Mesenteric fat pad (tissue), 1 donor: ENCODE results near the gene CAPZB. TPM values are rescaled to one million over a fixed set of nuclear protein-coding genes. Genes with fewer than 3 reads are reported as not detected.
"Not testable (repeated sequence)": the region's sequence is repeated elsewhere in the genome, so short reads cannot be mapped to it uniquely, and the experiment has no call there.

Experiments used
- DNase-seq: peaks from one replicate; pipeline ENCODE4 v3.0.0-alpha.2; 2020; ENCODE audit warnings: low spot score
- long read RNA-seq: library from polyadenylated mRNA; unstranded; transcript quantifications from one replicate; pipeline ENCODE4 v2.0.0, GENCODE V29; 2020
- total RNA-seq: library from RNA; stranded (reverse); fragmentation: NEBNext Ultra II Directional; extraction: Animal tissue kit (Norgen Biotek cat#: 25700); gene quantifications from one replicate; pipeline ENCODE4 v1.2.1, GENCODE V29; 2021
- donor health status: DM: yes; HTN: yes; CAD: no.

Gene CAPZB
- total RNA-seq, result 260 TPM
- long read RNA-seq, transcript CAPZB-201 (9 exons, 858 nt), result major isoform, 386 of 495 reads
- long read RNA-seq, transcript CAPZB-203 (10 exons, 1,686 nt), result minor isoform, 13 of 495 reads
- long read RNA-seq, transcript CAPZB-204 (8 exons, 1,568 nt), result minor isoform, 18 of 495 reads
- long read RNA-seq, partial matches to known transcripts, result 12 of 495 reads
- long read RNA-seq, other reads (novel, unspliced or antisense), result 65 of 495 reads

GRCh38 chr1:19485362-19486187 is at the start of gene CAPZB:
CAPZB (minus strand) TSS chr1:19485539; CDS start chr1:19485438, 101 bp downstream.
- DNase-seq, result peak; percentile 98

GRCh38 chr1:19534281-19534680 is 48.9 kb upstream of the CAPZB start:
- DNase-seq, result no peak

GRCh38 chr1:19533626-19534025 is 48.3 kb upstream of the CAPZB start:
- DNase-seq, result no peak

- DNase-seq, result no peak
Measured at GRCh38 chr1:19532519-19532918, 47.2 kb upstream of the CAPZB start.

- no peak for DNase-seq
Measured at GRCh38 chr1:19529664-19530063, 44.3 kb upstream of the CAPZB start.

- DNase-seq, result no peak
Measured at GRCh38 chr1:19528438-19528837, 43.1 kb upstream of the CAPZB start.

GRCh38 chr1:19525607-19526545 is 40.5 kb upstream of the CAPZB start:
- no peak for DNase-seq

GRCh38 chr1:19524791-19525190 is 39.5 kb upstream of the CAPZB start:
- no peak for DNase-seq

GRCh38 chr1:19522570-19522969 is 37.2 kb upstream of the CAPZB start:
- not testable (repeated sequence) for DNase-seq

GRCh38 chr1:19521411-19521810 is 36.1 kb upstream of the CAPZB start:
- DNase-seq, result no peak

- no peak for DNase-seq
Measured at GRCh38 chr1:19517017-19517416, 31.7 kb upstream of the CAPZB start.

- DNase-seq, result no peak
Measured at GRCh38 chr1:19515201-19515600, 29.9 kb upstream of the CAPZB start.

GRCh38 chr1:19514391-19514831 is 29.1 kb upstream of the CAPZB start:
- no peak for DNase-seq

GRCh38 chr1:19512545-19512944 is 27.2 kb upstream of the CAPZB start:
- no peak for DNase-seq

- no peak for DNase-seq
Measured at GRCh38 chr1:19511116-19511515, 25.8 kb upstream of the CAPZB start.

GRCh38 chr1:19509647-19510046 is 24.3 kb upstream of the CAPZB start:
- not testable (repeated sequence) for DNase-seq

- DNase-seq, result no peak
Measured at GRCh38 chr1:19507516-19507915, 22.2 kb upstream of the CAPZB start.

- DNase-seq, result no peak
Measured at GRCh38 chr1:19505693-19506457, 20.5 kb upstream of the CAPZB start.

GRCh38 chr1:19504796-19505692 is 19.7 kb upstream of the CAPZB start:
- DNase-seq, result no peak

GRCh38 chr1:19502284-19502683 is 16.9 kb upstream of the CAPZB start:
- DNase-seq, result not testable (repeated sequence)
